DOHH2 (cell line): ENCODE results near the gene SCRN3.

Source experiments
- H3F3A ChIP-seq: fragments of 200-600 bp; sonication (generic), shearing (Covaris generic); 2 replicates; pipeline ENCODE4 v1.6.0; 2016; ENCODE audit warnings: antibody characterized with exemption, mild to moderate bottlenecking; ENCODE audit not compliant: control insufficient read depth, insufficient read depth
- H3K27ac ChIP-seq: fragments of 200-600 bp; sonication (generic); 2 replicates; pipeline ENCODE4 v1.5.1; 2014; ENCODE audit warnings: low read depth, mild to moderate bottlenecking, low read length, moderate library complexity
- H3K27me3 ChIP-seq: fragments of 200-600 bp; sonication (generic); 2 replicates; pipeline ENCODE4 v1.6.1; 2014; ENCODE audit warnings: mild to moderate bottlenecking, low read length, mixed read lengths; ENCODE audit not compliant: control insufficient read depth
- H3K36me3 ChIP-seq: fragments of 200-600 bp; sonication (generic); 2 replicates; pipeline ENCODE4 v1.6.1; 2014; ENCODE audit warnings: mild to moderate bottlenecking, low read length, moderate library complexity, mixed read lengths; ENCODE audit not compliant: control insufficient read depth
- H3K4me1 ChIP-seq: fragments of 200-600 bp; sonication (generic); 2 replicates; pipeline ENCODE4 v1.6.1; 2014; ENCODE audit warnings: mild to moderate bottlenecking, low read length, mixed read lengths; ENCODE audit not compliant: control insufficient read depth
- H3K4me2 ChIP-seq: fragments of 200-600 bp; sonication (generic); 2 replicates; pipeline ENCODE4 v1.6.0; 2014; ENCODE audit warnings: mild to moderate bottlenecking, low read length, moderate library complexity
- H3K4me3 ChIP-seq: fragments of 200-600 bp; sonication (generic); 2 replicates; pipeline ENCODE4 v1.5.1; 2014; ENCODE audit warnings: mild to moderate bottlenecking, low read length, mixed read lengths
- H3K79me2 ChIP-seq: fragments of 200-600 bp; sonication (generic); 2 replicates; pipeline ENCODE4 v1.6.1; 2014; ENCODE audit warnings: mild to moderate bottlenecking, low read length, mixed read lengths; ENCODE audit not compliant: control insufficient read depth
- H3K9me2 ChIP-seq: fragments of 200-600 bp; sonication (generic); replicated peaks from 2 replicates; pipeline ENCODE4 v1.6.1; 2014; ENCODE audit warnings: mild to moderate bottlenecking, low read length, mixed read lengths; ENCODE audit not compliant: control insufficient read depth
- H3K9me3 ChIP-seq: fragments of 200-600 bp; sonication (generic); 2 replicates; pipeline ENCODE4 v1.6.1; 2014; ENCODE audit warnings: antibody characterized with exemption, low read length, mixed read lengths; ENCODE audit not compliant: control insufficient read depth, insufficient read depth
- H4K20me1 ChIP-seq: fragments of 200-600 bp; sonication (generic); 2 replicates; pipeline ENCODE4 v1.6.0; 2014; ENCODE audit warnings: low read depth, mild to moderate bottlenecking, antibody characterized with exemption, low read length, moderate library complexity; ENCODE audit not compliant: control insufficient read depth, insufficient read depth
- EZH2phosphoT487 ChIP-seq: fragments of 200-600 bp; sonication (generic); IDR thresholded peaks from 2 replicates; pipeline ENCODE4 v1.6.1; 2017; ENCODE audit warnings: borderline replicate concordance, mild to moderate bottlenecking, antibody characterized with exemption, low read length, moderate library complexity, mixed read lengths
- TF ChIP-seq, protein P1 (sequence below): fragments of 200-600 bp; sonication (generic); IDR thresholded peaks from one replicate; pipeline ENCODE4 v1.5.1; 2014; ENCODE audit warnings: antibody characterized with exemption, mild to moderate bottlenecking, low read depth, low read length; ENCODE audit not compliant: poor library complexity, severe bottlenecking

Gene SCRN3

DNA sequence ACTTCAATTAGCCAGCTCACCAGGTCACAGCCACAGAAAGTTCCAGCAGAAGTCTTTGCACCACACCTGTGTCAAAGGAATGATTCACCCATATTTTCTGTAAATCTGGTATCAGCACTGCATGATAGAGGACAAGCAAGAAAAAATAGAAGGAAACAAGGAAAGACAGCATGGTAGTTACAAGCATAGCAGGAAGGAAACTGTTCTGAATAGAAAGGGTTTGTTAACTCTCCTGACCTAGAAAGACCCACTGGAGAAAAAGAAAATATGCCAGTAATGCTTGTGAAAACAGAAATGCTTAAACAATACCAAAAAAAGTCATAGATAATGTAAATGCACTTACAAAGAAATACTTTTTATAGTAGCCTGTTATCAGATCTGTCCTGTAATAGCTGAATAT is 40.8 kb downstream of the SCRN3 start:
- Histone ChIP-seq H3K4me2 (no peak overlapping the region), H3K9me3 (no peaks in the 10 kb centered on the region), H3K4me1 (no peaks in the 10 kb centered on the region), H3F3A (no peaks in the 10 kb centered on the region), H3K9me2 (no peaks in the 10 kb centered on the region), H3K4me3 (no peak overlapping the region), H3K27me3 (no peaks in the 10 kb centered on the region; the same call in 1 of the 2 replicates), H3K79me2 (no peaks in the 10 kb centered on the region), H3K36me3 (no peaks in the 10 kb centered on the region), H3K27ac (no peak overlapping the region), H4K20me1 (no peaks in the 10 kb centered on the region)
- TF ChIP-seq EZH2phosphoT487, result no peak
- TF ChIP-seq, protein P1, sequence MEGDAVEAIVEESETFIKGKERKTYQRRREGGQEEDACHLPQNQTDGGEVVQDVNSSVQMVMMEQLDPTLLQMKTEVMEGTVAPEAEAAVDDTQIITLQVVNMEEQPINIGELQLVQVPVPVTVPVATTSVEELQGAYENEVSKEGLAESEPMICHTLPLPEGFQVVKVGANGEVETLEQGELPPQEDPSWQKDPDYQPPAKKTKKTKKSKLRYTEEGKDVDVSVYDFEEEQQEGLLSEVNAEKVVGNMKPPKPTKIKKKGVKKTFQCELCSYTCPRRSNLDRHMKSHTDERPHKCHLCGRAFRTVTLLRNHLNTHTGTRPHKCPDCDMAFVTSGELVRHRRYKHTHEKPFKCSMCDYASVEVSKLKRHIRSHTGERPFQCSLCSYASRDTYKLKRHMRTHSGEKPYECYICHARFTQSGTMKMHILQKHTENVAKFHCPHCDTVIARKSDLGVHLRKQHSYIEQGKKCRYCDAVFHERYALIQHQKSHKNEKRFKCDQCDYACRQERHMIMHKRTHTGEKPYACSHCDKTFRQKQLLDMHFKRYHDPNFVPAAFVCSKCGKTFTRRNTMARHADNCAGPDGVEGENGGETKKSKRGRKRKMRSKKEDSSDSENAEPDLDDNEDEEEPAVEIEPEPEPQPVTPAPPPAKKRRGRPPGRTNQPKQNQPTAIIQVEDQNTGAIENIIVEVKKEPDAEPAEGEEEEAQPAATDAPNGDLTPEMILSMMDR, result no peak

DNA sequence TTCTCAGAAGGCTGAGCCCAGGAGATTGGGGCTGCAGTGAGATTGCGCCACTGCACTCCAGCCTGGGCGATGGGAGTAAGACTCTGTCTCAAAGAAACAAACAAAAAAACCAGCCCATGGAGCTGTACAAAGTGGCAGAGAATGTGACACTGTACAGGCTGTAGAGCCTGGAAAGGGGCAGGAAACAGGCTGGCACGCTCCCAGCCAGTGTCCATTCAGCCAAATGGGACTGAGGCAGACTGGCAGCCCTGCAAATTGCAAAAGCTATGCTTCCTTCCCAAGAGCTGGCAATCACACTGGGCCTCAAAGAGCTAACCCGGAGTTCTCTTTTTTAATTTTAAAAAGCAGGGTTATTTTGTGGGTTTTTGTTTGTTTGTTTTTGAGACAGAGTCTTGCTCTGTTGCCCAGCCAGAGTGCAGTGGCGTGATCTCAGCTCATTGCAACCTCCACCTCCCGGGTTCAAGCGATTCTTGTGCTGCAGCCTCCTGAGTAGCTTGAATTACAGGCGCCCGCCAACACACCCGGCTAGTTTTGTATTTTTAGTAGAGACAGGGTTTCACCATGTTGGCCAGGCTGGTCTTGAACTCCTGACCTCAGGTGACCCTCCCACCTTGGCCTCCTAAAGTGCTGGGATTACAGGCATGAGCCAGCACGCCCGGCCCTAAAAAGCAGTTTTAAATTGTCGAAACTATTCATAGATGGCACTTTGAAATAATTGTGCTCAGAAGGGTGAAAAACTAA is 42.8 kb downstream of the SCRN3 start:
- Histone ChIP-seq H3K36me3 (no peaks in the 10 kb centered on the region), H3K79me2 (no peaks in the 10 kb centered on the region), H3K4me1 (no peaks in the 10 kb centered on the region), H3K27me3 (no peaks in the 10 kb centered on the region; the same call in 1 of the 2 replicates), H4K20me1 (no peaks in the 10 kb centered on the region), H3K9me3 (no peaks in the 10 kb centered on the region), H3F3A (no peaks in the 10 kb centered on the region), H3K9me2 (no peaks in the 10 kb centered on the region), H3K27ac (no peak overlapping the region), H3K4me2 (no peak overlapping the region), H3K4me3 (no peak overlapping the region)
- TF ChIP-seq EZH2phosphoT487, result no peak
- TF ChIP-seq, protein P1, result no peak

DNA sequence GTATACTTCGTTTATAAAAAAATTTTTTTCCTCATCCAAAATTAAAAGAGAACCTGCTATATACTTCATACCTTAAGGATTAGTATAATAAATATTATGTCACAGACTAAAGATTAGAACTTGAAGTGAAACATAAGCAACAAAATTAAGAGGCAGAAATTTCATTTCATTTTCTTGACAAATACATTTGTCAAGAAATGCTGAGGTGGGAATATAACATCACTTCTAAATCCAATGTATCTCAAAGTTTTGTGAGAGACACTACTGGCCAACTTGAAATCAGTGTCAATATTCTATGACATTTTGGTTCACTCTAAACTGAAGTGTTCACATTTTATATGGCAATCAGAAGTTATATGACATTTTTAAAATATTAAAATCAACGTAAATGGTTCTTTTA is 43.8 kb downstream of the SCRN3 start:
- Histone ChIP-seq H3K4me3 (no peak overlapping the region), H3K9me3 (no peaks in the 10 kb centered on the region), H3K4me1 (no peaks in the 10 kb centered on the region), H3K4me2 (no peak overlapping the region), H3K79me2 (no peaks in the 10 kb centered on the region), H4K20me1 (no peaks in the 10 kb centered on the region), H3K27me3 (no peaks in the 10 kb centered on the region; the same call in 1 of the 2 replicates), H3K9me2 (no peaks in the 10 kb centered on the region), H3F3A (no peaks in the 10 kb centered on the region), H3K36me3 (no peaks in the 10 kb centered on the region), H3K27ac (no peak overlapping the region)
- no peak for TF ChIP-seq EZH2phosphoT487
- TF ChIP-seq, protein P1, result no peak
